GM18870 (cell line): Measurements from ENCODE around the gene GNG8.

Source experiments
- ATAC-seq: cut with Tn5 transposase; IDR thresholded peaks from one replicate; pipeline ENCODE4 v1.9.1; 2021; ENCODE audit warnings: moderate library complexity; ENCODE audit not compliant: unreplicated experiment

Gene GNG8

DNA sequence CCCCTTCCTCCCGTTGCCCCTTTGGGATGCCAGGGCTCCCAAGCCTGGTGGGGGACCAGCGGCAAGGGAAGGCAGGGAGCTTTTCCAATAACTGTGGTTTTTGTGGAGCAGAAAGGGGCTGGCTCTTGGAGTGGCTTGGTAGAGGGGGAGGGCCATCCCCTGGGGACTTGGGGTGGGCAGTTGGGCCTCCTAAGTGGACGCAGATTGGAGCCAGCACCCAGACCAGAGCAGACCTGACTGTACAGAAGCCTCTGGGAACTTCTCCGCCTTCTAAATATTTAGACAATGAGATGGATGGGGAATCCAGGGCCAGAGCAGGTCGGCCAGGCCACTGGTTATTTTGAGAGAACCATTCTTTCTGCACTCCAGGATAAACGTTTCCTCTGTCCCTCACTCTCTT lies 15.3 kb downstream of the GNG8 start:
- ATAC-seq, result no peak

DNA sequence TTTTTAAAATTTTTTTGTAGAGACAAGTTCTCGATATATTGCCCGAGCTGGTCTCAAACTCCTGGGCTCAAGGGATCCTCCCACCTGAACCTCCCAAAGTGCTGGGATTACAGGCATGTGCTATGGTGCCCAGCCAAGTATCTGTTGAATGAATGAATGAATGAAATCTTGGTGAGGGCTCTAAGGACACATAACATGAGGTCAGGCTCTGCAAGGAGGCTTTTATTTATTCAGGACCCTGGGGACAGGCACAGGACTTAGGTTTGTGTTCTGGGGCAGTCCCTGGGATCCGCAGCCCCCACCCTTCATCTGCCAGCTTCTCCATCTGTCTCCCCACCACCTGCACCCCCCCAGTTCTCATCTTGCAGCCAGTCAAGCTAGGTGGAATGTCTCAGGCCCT lies 15.7 kb downstream of the GNG8 start:
- no peak for ATAC-seq

DNA sequence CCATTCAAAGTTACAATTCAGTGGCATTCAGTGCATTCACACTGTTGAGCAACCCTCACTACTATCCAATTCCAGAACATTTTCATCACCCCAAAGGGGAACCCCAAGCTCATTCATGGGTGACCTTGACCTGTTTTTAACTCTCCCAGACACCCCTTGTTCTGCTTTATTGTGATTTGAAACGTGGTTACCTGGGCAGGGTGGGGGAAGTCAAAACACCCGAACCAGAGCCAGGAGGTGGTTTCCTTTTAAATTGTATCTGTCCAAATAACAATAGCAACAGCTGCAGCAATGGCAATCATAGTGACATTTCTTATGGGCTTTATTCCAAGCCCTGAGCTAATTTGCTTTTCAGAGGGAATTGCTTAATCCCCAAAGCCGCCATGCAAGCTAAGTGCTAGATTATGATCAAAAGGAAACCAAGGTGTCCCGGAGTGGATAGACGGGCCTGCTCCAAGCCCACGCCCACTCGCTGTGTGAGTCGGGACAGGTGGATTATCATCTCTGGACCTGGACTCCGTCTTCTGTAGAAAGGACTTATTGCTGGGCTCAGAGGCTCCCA lies 17.3 kb downstream of the GNG8 start:
- no peak for ATAC-seq

DNA sequence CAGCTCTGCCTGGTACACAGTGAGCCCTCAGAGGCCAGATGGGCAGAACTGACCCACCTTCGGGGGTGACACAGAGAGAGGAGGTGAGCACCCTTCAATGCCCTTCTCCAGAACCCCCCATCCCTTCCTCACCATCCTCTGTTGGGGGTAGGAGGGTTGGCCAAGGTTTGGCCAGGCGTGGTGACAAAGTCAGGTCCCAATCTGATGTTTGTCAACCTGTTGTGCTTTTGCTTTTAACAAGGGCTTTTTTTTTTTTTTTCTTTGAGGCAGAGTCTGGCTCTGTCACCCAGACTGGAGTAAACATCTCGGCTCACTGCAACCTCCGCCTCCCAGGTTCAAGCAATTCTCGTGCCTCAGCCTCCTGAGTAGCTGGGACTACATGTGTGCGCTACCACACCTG lies 18.4 kb downstream of the GNG8 start:
- no peak for ATAC-seq

DNA sequence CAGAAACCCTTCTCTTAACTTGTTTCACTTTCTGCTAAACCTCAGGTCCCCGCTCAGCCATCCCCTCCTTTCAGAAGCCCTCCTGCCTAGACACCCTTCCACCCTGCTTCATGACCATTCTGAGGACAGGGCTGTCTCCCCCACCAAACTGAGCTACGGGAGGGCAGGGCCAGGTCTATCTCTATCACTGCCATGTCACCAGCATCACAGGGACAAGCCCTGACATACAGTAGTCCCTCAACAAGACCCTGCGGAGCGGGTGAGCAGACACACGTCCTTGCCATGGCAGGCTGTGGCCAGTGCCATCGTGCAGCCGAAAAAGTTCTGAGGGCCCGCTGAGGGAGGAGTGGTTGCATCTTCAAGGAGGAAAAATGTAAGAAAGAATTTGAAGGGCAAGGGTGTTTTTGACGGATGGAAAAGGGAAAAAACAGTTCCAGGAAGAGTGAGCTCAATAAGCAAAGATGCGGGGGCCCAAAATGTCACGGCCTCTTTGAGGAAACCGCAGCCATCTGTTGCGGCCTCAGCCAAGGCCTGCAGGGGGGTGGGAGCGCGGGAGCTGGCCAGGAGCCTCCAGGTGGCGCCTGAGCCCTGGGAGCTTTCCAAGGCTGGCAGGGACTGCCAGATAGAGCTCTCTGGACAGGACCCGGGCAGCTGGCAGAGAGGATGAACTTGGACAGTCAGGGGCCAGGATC lies 19.2 kb downstream of the GNG8 start:
- no peak for ATAC-seq

DNA sequence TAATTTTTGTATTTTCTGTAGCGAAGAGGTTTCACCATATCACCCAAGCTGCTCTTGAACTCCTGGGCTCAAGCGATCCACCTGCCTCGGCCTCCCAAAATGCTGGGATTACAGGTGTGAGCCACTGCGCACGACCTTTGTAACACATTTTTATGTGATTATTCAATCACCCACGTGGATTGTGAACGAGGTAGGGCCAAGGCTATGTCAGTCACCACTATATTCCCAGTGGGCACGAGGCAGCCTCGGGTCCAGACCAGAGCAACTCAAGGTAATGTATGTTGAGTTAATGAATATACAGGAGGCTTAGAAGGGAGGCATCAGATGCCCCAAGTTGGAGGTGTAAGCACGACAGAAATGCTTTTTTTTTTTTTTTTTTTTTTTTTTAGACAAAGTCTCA lies 20.0 kb downstream of the GNG8 start:
- no peak for ATAC-seq

DNA sequence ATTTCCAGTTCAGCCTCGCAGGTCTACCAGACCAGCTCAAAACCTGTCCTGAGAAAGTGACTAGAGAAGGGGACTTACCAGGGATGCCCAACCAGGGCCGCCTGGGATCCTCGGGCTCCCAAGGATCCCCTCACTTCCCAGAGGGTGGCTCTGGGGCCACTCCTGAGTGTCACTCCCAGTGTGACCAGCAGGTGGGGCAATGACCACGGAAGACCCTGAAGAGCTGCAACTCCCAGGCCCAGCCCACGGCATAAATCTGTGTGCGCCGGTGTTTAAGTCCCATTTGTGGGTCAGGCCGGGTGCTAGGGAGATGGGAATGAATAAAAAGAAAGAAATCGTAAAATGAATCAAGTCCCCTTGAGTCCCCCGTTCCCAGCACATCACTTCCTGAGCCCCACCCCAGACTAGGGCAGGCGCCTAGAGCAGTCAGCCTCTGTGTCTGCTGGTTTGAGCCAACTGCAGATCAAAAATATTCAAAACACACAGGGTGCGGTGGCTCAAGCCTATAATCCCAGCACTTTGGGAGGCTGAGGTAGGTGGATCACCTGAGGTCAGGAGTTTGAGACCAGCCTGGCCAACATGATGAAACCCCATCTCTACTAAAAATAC lies 21.8 kb downstream of the GNG8 start:
- no peak for ATAC-seq

DNA sequence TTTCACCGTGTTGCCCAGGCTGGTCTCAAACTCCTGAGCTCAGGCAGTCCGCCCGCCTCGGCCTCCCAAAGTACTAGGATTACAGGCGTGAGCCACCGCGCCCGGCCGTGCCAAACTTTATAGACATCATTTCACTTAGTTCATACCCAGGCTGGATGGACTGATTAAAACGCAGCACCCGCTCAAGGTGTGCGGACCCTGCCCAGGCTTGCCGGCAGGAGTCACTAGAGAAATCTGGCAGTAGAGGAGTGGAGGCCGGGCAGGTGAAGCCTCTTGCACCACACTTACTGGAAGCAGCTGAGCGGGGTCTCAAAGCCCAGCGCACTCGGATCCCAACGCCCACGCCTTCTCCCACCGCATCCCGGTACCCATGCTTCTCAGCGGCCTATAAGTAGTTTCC lies 22.5 kb downstream of the GNG8 start:
- no peak for ATAC-seq

DNA sequence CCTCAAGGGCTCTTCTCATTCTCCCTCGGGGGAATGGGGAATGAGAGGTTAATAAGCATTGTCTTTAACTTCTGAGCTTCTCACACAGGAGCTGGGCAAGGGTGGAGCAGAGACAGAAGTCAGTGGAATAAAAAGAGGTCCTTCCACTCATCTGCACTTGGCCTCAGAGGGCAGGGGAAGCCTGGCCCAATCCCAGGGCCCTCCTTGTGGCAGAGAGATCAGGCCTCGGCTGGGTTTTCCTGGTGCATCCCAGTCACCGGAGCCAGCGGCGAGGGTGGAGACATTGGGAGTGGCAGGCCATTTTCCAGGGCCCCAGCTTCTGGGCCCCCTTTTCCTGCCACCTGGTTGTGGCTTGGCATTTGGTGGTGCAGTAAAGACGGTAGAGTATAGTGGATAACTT lies 24.2 kb downstream of the GNG8 start:
- ATAC-seq, result no peak

DNA sequence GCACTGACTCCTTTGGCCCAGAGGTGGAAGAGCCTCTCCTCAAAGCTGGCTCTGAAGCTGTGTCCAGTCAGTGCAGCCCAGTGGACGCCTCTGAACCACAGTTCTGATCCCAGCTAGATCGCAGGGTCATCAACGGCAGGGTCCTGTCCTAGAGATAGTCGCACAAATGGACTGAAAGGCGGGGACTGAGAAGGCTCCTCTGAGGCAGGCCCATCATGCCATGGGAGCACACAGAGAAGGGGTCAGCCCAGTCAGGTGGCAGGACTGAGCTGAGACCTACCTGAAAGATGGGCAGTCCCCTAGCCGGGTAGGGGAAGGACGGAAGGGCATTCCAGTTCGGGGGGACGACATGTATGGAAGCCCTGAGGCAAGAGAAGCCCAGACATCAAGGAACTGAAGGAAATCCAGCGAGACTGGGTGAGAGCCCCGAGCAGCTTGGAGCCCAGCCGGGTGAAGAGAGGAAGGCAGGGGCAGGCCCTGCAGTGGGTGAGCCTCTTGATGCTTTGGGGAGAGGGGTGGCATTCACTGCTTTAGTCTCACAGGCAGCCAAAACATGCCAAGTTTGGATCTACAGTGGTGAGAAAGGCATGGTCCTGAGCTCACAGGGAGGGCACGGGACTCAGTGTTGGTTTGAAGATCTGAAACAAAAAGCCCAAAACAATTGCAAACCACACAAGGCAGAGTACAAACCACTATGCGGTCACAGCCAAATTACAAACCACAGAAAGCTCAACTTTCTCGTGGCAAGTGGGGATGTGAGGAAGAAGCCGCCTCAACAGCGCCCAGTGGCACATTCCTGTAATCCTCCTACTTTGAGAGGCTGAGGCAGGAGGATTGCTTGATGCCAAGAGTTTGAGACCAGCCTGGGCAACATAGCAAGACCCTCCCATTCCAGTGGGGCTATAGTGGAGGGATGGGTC lies 24.9 kb downstream of the GNG8 start:
- no peak for ATAC-seq

DNA sequence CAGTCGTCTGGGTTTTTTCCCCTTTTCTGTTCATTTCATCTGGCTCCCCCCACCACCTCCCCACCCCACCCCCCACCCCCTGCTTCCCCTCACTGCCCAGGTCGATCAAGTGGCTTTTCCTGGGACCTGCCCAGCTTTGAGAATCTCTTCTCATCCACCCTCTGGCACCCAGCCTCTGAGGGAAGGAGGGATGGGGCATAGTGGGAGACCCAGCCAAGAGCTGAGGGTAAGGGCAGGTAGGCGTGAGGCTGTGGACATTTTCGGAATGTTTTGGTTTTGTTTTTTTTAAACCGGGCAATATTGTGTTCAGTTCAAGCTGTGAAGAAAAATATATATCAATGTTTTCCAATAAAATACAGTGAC lies 25.6 kb downstream of the GNG8 start:
- no peak for ATAC-seq

DNA sequence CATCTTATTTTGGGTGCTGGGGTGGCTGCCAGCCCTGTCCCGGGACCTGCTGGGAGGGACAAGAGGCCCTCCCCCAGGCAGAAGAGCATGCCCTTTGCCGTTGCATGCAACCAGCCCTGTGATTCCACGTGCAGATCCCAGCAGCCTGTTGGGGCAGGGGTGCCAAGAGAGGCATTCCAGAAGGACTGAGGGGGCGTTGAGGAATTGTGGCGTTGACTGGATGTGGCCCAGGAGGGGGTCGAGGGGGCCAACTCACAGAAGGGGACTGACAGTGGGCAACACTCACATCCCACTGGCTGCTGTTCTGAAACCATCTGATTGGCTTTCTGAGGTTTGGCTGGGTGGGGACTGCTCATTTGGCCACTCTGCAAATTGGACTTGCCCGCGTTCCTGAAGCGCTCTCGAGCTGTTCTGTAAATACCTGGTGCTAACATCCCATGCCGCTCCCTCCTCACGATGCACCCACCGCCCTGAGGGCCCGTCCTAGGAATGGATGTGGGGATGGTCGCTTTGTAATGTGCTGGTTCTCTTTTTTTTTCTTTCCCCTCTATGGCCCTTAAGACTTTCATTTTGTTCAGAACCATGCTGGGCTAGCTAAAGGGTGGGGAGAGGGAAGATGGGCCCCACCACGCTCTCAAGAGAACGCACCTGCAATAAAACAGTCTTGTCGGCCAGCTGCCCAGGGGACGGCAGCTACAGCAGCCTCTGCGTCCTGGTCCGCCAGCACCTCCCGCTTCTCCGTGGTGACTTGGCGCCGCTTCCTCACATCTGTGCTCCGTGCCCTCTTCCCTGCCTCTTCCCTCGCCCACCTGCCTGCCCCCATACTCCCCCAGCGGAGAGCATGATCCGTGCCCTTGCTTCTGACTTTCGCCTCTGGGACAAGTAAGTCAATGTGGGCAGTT lies 26.2 kb downstream of the GNG8 start:
- no peak for ATAC-seq

DNA sequence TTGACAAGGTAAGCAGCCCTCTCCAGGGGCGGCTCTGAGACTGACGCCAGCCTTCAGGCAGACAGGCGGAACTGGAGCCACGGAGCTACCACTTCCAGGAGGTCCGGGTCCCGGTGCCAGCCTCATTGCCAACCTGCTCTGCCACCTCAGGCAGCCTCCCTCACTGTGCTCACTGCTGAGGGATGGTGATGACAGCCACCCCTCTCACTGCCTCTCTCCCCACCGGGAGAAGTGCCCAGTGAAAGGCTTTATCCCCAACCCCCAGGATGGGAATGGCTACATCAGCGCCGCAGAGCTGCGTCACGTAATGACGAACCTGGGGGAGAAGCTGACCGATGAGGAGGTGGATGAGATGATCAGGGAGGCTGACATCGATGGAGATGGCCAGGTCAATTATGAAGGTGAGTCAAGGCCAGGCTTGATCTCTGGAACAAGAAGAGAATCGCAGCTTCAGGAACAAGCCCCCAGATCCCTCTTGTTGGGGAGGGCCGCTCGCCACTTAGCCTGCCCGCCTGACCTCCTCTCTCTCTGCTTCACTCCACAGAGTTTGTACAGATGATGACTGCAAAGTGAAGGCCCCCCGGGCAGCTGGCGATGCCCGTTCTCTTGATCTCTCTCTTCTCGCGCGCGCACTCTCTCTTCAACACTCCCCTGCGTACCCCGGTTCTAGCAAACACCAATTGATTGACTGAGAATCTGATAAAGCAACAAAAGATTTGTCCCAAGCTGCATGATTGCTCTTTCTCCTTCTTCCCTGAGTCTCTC lies 27.2 kb downstream of the GNG8 start:
- ATAC-seq, result no peak

DNA sequence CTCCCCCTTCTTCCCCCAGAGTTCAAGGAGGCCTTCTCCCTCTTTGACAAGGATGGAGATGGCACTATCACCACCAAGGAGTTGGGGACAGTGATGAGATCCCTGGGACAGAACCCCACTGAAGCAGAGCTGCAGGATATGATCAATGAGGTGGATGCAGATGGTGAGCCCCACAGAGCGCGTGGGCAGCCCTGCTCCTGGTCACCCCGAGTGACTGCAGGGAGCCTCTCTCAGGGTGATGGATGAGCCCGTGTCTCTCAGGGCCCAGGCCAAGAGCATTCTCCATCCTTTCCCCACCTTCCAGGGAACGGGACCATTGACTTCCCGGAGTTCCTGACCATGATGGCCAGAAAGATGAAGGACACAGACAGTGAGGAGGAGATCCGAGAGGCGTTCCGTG lies 27.8 kb downstream of the GNG8 start:
- ATAC-seq, result no peak

DNA sequence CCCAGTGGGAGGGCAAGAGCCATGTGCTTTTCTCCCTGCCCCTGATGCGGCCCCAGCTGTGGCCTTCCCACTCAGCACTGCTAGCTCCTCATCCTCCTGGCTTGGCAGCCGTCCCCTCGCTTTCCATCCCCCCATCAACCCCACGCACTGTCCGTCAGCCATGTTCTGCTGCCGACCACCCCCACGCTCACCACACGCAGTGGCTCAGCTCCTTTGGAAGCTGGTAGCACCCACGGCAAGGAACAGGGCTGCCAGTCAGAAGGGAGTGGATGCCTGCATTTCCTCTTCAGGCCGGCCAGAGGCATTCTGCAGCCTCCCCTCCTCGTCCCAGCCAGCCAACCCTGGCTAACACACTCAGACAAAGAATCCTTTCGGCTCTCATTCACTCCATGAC lies 28.6 kb downstream of the GNG8 start:
- no peak for ATAC-seq

DNA sequence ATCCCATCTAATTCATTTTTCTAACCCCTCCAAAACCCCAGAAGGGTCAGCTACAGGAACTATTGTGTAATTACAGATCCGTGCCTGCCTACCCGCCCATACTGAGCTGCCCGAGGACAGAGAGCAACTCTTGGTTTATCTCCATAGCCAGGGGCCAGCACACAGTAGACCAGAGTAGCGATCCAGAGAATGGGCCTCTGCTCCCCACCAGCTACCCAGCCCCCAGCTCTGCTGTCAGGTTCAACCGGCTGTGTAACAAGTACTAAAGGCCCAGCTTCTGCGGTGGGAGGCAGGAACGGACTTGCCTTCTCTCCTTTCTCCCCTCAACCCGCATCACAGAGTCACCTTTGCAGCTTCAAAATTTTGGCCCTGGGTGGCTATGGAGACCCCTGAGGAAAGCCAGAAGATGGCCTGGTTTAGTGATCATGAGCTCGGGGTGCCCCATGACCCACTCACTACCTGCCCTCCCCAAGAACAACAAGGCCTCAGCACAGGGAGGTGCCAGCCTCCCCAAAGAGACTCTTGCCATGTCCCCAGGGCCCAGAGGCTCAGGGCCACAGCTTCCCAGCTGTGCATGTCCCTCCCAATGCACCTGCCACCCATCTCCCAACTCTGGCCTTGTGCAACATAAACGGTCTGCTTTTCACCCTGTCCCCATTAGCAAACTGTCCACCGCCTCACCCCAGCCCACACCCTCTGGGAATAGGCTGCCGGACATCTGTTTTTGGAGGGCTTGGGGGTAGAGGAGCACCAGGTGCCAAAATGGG lies 29.1 kb downstream of the GNG8 start:
- ATAC-seq, result no peak

DNA sequence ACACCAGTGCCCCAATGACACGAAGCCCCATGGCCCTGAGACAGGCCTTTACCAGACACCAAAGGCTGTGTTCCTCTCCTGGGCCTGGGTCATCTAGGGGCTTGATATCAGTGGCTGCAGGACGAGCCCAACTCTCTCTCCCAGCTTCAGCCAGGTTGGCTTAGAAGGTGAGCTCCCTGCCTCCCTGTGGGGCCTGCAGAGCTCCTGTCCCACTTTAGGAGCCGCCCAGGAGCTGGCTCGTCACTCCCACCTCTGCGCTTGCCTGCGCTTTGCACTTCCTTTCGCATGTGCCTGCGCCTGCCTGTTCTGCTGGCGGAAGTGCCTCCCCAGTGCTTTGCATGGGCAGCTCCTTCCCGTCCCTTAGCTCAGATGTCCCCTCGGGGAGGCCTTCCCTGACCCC lies 30.0 kb downstream of the GNG8 start:
- no peak for ATAC-seq

DNA sequence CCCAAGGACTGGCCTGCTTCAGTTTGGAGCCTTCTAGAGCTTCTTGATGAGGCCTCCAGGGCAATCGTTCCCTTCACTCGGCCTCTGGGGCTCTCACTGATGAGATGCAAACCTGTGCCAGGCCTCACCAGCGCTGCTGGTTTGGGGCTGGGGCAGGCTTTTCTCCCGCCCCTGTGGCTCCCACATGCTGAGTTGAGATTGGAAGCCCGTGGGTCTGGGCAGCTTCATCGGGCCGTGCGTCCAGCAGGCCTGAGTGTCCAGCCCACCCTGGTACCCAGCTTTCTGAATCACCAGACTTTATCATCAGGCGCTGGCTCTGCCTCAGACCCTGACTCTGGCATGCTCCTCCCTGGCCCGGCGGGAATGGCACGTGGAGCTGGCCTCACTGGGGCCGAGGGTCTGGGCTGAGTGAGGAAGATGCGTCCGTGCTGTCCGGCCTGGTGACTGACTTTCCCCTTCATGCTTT lies 30.6 kb downstream of the GNG8 start:
- no peak for ATAC-seq

DNA sequence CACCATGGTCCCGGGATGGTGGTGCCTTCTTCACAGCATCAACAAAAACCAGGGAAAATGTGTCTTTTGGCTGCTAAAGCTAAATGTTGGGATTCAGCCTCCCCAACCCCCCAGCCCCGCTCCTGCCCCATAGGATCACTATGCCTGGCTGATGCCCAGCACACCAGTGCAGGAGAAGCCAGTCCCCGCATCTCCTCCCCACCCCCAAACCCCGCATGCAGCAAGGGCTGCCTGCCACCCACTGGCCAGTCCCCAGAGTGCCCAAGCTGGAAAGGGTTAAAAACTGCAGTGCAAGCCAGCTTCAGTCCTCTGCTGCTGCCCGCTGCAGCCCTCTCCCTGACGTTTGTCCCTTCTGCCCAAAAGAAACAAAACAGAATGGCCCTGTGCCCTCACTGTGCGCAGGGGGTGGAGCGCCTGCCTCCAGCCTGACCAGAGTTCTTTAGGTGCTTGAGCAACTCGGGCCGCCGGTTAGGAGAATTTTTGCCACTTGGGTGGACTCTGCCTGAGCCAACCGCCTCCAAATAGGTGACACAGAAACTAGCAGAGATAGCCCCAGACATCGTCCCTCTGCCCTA lies 31.1 kb downstream of the GNG8 start:
- ATAC-seq, result no peak
